DND-41 (cell line): ENCODE data around the gene L3MBTL4.

Experiments
- ATAC-seq: fragments of 200-7000 bp; cut with Tn5 transposase; 3 replicates; pipeline ENCODE4 v1.9.1; 2021; ENCODE audit warnings: low read depth; ENCODE audit not compliant: insufficient read depth
- DNase-seq: peaks from one replicate; pipeline ENCODE4 v3.0.0-alpha.2; 2020
- H2AFZ ChIP-seq: 2 replicates; pipeline ENCODE4 v1.6.0; 2012; ENCODE audit warnings: low read depth, low read length
- H3K27ac ChIP-seq: 2 replicates; pipeline ENCODE4 v1.5.1; 2012; ENCODE audit warnings: low read length, inconsistent platforms
- H3K27me3 ChIP-seq: fragments of 200-600 bp; sonication (generic); 2 replicates; pipeline ENCODE4 v1.6.0; 2012; ENCODE audit warnings: low read length, mild to moderate bottlenecking, inconsistent platforms; ENCODE audit not compliant: insufficient read depth, poor library complexity
- H3K36me3 ChIP-seq: 2 replicates; pipeline ENCODE4 v1.5.1; 2012; ENCODE audit warnings: low read length, inconsistent platforms; ENCODE audit not compliant: insufficient read depth
- H3K4me1 ChIP-seq: 2 replicates; pipeline ENCODE4 v1.5.1; 2012; ENCODE audit warnings: mild to moderate bottlenecking, low read length; ENCODE audit not compliant: insufficient read depth
- H3K4me2 ChIP-seq: 2 replicates; pipeline ENCODE4 v1.6.0; 2012; ENCODE audit warnings: mild to moderate bottlenecking, moderate library complexity, low read length, inconsistent platforms; ENCODE audit not compliant: insufficient read depth
- H3K4me3 ChIP-seq, 2 experiments: fragments of 200-600 bp in 1 of 2; shearing (Covaris generic) in 1 of 2; 2 replicates each; pipeline ENCODE4 v1.5.1; 2012 to 2016; ENCODE audit warnings: inconsistent platforms in 2 of 2, low read length in 2 of 2, mild to moderate bottlenecking in 2 of 2, low read depth in 1 of 2, moderate library complexity in 1 of 2
- H3K79me2 ChIP-seq: 2 replicates; pipeline ENCODE4 v1.6.0; 2012; ENCODE audit warnings: low read length, inconsistent platforms; ENCODE audit not compliant: insufficient read depth
- H3K9ac ChIP-seq: 2 replicates; pipeline ENCODE4 v1.6.0; 2012; ENCODE audit warnings: low read depth, mild to moderate bottlenecking, inconsistent platforms, low read length, moderate library complexity
- H3K9me3 ChIP-seq: 2 replicates; pipeline ENCODE4 v1.5.1; 2012; ENCODE audit warnings: low read length, moderate library complexity, mild to moderate bottlenecking, inconsistent platforms; ENCODE audit not compliant: insufficient read depth, severe bottlenecking
- H4K20me1 ChIP-seq: 2 replicates; pipeline ENCODE4 v1.6.0; 2012; ENCODE audit warnings: low read length; ENCODE audit not compliant: insufficient read depth
- CTCF ChIP-seq: IDR thresholded peaks from 2 replicates; pipeline ENCODE4 v1.5.1; 2012; ENCODE audit warnings: borderline replicate concordance, low read length, moderate library complexity, mild to moderate bottlenecking; ENCODE audit not compliant: poor library complexity, severe bottlenecking; ENCODE audit errors: extremely low read depth
- EZH2 ChIP-seq: IDR thresholded peaks from 3 replicates; pipeline ENCODE4 v1.6.1; 2012; ENCODE audit warnings: borderline replicate concordance, low read depth, mild to moderate bottlenecking, moderate library complexity, low read length, inconsistent platforms; ENCODE audit not compliant: severe bottlenecking

The L3MBTL4 gene

GRCh38 chr18:6423289-6423688 is 8.6 kb upstream of the L3MBTL4 start:
- DNase-seq = no peak
- H3K4me2 ChIP-seq = no peak overlapping the region
- no peak overlapping the region for H2AFZ ChIP-seq

GRCh38 chr18:6414118-6414722 is 491 bp downstream of the L3MBTL4 start:
- Histone ChIP-seq H3K9ac (no peak overlapping the region), H3K4me3 (no peak overlapping the region), H4K20me1 (no peaks in the 10 kb centered on the region), H2AFZ (no peak overlapping the region), H3K9me3 (peaks cover 8% of the 10 kb centered on the region), H3K27ac (no peak overlapping the region), H3K4me1 (no peaks in the 10 kb centered on the region), H3K27me3 (no peaks in the 10 kb centered on the region), H3K79me2 (no peaks in the 10 kb centered on the region), H3K36me3 (no peaks in the 10 kb centered on the region), H3K4me2 (no peak overlapping the region)
- ATAC-seq (no peak), DNase-seq (no peak)
- TF ChIP-seq EZH2 (no peak), CTCF (no peak)

More at GRCh38 chr18:6423289-6423688, 8.6 kb upstream of the L3MBTL4 start:
- Histone ChIP-seq H3K79me2 (no peaks in the 10 kb centered on the region), H3K27ac (no peak overlapping the region), H3K9ac (no peak overlapping the region), H4K20me1 (no peaks in the 10 kb centered on the region), H3K4me3 (no peak overlapping the region), H3K4me1 (no peaks in the 10 kb centered on the region), H3K9me3 (no peaks in the 10 kb centered on the region), H3K27me3 (no peaks in the 10 kb centered on the region), H3K36me3 (no peaks in the 10 kb centered on the region)
- TF ChIP-seq EZH2 (no peak), CTCF (no peak)
- ATAC-seq = no peak

- H3K9ac ChIP-seq = no peak overlapping the region
- H3K4me2 ChIP-seq = no peak overlapping the region
- no peak overlapping the region for H3K27ac ChIP-seq
- TF ChIP-seq CTCF (no peak), EZH2 (no peak)
- peaks cover 8% of the 10 kb centered on the region for H3K9me3 ChIP-seq
- DNase-seq = no peak
- no peak for ATAC-seq
- H3K4me3 ChIP-seq = no peak overlapping the region
- H3K79me2 ChIP-seq = no peaks in the 10 kb centered on the region
- no peaks in the 10 kb centered on the region for H3K27me3 ChIP-seq
- no peaks in the 10 kb centered on the region for H4K20me1 ChIP-seq
- H3K4me1 ChIP-seq = no peaks in the 10 kb centered on the region
- H3K36me3 ChIP-seq = no peaks in the 10 kb centered on the region
- no peak overlapping the region for H2AFZ ChIP-seq
These were observed 1.1 kb downstream of the L3MBTL4 start for GRCh38 chr18:6413579-6414117.
